GM20431 (cell line): Measurements from ENCODE around the gene LBP.
"Not testable (repeated sequence)": the region's sequence is repeated elsewhere in the genome, so short reads cannot be mapped to it uniquely, and the experiment has no call there.

Experiments used
- in situ Hi-C: fragments of 300-500 bp; cut with MseI, MboI; formaldehyde crosslinking; loops from one replicate; pipeline ENCODE4 v1.15.0; 2020; ENCODE audit warnings: low sequenced_read_pairs; ENCODE audit not compliant: unreplicated experiment

LBP gene

DNA sequence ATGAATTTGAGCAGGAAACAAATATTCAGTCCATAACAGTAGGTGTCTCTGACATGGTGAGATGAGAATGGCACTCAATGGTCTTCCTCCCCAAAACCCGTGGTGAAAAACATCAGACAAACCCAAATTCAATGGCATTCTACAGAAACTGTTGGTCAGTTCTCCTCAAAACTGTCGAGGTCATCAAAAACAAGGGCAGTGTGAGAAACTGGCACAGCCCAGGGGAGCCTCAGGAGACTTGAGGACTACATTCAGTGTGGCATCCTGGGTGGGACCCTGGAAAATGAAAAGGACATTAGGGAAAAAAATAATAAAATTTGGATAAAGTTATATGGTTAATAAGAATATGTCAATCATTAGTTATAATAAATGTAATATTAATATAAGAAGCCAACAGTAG lies 40.6 kb downstream of the LBP start:
- in situ Hi-C loops, result no loop called here

DNA sequence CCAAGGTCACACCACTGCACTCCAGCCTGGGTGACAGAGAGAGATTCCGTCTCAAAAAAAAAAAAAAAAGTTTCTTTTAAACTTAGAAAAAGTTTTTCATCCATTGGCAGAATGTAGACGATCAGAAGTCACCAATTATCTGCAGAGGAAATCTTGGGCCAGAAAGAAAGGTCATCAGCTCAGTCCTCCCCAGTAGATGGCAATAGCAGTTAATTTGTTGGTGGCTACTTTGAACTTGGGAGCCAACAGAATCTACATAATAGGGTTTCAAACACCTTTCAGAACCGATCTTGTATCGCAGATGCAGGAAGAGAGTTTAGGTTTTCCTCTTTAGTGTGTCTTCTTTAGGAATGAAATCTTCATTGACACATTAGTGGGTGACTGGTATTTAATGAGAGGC lies 41.7 kb downstream of the LBP start:
- in situ Hi-C loops, result no loop called here

DNA sequence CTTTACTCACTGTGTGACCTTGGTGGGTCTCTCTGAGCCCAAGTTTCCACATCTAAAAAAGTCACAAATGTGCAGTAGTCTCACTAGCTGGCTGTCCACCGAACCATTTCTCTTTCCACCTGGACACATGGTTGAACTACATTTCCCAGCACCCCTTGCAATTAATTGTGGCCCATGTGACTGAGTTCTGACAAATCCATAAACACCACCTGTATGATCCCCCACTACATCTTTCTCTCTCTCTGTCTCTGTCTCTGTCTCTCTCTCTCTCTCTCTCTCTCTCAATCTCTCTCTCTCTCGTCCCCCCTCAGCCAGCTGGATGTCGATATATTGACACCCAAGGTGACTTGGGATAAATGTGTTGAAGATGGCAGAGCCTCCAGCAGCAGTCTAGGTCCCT lies 46.1 kb downstream of the LBP start:
- in situ Hi-C loops, result no loop called here

- in situ Hi-C loops, result no loop called here
These were observed 47.0 kb downstream of the LBP start for GRCh38 chr20:38393259-38393658.

- in situ Hi-C loops, result no loop called here
These were observed 48.9 kb downstream of the LBP start for GRCh38 chr20:38395165-38395564.

- in situ Hi-C loops, result not testable (repeated sequence)
These were observed 49.6 kb downstream of the LBP start for GRCh38 chr20:38395751-38396395.

DNA sequence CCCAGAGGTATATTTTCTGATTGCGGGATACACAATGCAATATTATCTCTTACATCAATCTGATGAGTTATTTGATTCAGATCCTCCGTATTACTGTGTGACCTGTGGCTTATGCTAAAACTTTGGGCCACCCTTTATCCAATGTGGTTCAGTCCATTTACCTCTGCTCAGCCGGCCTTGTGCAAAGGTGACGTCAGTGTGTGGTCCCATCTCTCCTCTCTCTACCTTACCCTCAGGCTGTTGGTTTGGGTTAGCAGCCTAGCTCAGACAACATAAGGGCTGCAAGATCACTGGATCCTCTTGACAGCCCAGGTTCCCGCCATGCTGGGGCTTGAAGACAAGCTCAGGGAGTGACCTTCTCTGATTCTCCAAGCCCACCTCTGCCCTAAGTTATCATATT lies 55.8 kb downstream of the LBP start:
- in situ Hi-C loops, result no loop called here

DNA sequence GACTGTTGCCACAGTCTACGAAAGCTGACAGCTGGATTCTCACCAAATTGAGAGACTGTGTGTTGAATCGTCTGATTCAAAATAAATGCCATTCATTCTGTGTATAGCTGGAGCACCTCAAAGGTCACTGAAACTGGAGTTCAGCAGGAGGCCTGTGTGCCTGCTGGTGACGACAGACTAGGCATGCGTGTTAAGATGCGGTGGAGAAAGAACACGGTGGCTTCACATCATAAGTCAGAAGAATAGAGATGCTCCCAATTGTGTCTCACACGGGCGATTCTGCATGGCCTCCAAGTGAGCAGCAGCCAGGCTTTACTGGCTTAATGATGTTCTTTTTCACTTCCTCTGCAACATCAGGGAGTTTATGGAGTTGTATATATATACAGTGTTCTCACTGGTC lies 56.5 kb downstream of the LBP start:
- in situ Hi-C loops, result no loop called here

GRCh38 chr20:38404016-38404415 lies 57.7 kb downstream of the LBP start:
- in situ Hi-C loops, result no loop called here

- in situ Hi-C loops, result no loop called here
These were observed 58.9 kb downstream of the LBP start for GRCh38 chr20:38405132-38405531.

DNA sequence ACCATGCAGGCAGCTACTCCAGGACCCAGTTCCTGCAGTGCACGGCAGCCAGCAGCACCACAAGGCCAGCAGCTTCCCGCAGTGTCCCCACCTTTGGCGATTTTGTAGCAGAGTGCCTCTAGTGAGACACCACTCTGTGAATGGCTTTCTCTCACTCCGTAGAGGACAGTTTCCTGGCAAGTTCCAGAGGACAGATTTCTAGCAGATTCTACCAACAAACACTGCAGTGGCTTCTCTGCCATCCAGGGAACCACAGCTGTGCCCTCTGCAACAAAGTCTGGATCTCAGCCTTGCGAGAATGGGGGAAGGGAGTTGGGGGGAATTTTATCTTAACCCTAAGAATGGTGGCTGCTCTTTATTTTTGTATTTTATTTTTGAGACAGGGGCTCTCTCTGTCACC lies 60.2 kb downstream of the LBP start:
- in situ Hi-C loops, result no loop called here

DNA sequence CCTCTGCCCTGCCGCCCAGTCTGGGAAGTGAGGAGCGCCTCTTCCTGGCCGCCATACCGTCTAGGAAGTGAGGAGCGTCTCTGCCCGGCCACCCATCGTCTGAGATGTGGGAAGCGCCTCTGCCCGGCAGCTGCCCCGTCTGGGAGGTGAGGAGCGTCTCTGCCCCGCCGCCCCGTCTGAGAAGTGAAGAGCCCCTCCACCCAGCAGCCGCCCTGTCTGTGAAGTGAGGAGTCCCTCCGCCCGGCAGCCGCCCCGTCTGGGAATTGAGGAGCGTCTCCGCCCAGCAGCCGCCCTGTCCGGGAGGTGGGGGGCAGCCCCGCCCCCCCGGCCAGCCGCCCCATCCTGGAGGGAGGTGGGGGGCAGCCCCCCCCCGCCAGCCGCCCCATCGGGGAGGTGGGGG lies 61.0 kb downstream of the LBP start:
- in situ Hi-C loops, result no loop called here

GRCh38 chr20:38407822-38408221 lies 61.5 kb downstream of the LBP start:
- in situ Hi-C loops, result not testable (repeated sequence)

GRCh38 chr20:38412877-38413577 lies 66.7 kb downstream of the LBP start:
- in situ Hi-C loops, result no loop called here

- in situ Hi-C loops, result no loop called here
These were observed 68.6 kb downstream of the LBP start for GRCh38 chr20:38414769-38415450.

GRCh38 chr20:38418509-38419204 lies 72.4 kb downstream of the LBP start:
- in situ Hi-C loops, result no loop called here

- in situ Hi-C loops, result no loop called here
These were observed 74.3 kb downstream of the LBP start for GRCh38 chr20:38420388-38421085.

DNA sequence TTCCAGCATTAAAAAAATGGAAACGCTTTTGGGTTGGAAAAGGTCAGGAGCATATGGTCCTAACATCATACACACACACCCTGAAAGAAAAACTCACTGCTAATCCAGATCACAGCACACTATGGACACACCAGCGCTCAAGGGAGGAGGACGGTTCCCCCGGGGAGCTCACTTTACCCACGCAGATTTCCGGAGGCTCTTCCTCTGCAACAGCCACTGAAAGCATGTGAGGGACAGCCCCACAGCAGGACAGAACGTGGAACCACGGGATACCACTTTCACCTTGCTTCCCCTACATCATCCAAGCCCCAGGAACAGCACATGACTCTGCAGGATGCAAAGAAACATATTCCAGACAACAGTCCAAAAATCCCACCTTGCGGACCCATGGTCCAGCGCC lies 75.6 kb downstream of the LBP start:
- in situ Hi-C loops, result no loop called here

DNA sequence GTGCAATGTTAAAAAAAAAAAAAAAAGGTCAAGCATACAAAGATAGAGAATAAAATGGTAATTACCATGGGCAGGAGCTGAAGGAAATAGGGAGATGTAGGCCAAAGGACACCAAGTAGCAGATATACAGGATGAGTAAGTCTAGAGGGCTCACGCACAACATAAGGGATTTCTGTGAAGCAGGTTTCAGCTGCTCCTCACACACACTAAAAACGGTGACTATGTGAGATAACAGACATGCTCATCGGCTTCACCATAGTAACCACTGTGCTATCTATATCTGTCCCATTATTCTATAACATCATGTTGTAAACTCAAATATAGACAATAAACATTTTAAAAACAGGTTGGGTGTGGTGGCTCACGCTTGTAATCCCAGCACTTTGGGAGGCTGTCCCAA lies 77.3 kb downstream of the LBP start:
- in situ Hi-C loops, result no loop called here

GRCh38 chr20:38424401-38424800 lies 78.1 kb downstream of the LBP start:
- in situ Hi-C loops, result no loop called here
